GM18907 (cell line): ENCODE data around the gene BAIAP2.

Experiments used
- ATAC-seq: cut with Tn5 transposase; IDR thresholded peaks from one replicate; pipeline ENCODE4 v1.9.1; 2021; ENCODE audit warnings: mild to moderate bottlenecking, moderate library complexity; ENCODE audit not compliant: unreplicated experiment

BAIAP2 gene

DNA sequence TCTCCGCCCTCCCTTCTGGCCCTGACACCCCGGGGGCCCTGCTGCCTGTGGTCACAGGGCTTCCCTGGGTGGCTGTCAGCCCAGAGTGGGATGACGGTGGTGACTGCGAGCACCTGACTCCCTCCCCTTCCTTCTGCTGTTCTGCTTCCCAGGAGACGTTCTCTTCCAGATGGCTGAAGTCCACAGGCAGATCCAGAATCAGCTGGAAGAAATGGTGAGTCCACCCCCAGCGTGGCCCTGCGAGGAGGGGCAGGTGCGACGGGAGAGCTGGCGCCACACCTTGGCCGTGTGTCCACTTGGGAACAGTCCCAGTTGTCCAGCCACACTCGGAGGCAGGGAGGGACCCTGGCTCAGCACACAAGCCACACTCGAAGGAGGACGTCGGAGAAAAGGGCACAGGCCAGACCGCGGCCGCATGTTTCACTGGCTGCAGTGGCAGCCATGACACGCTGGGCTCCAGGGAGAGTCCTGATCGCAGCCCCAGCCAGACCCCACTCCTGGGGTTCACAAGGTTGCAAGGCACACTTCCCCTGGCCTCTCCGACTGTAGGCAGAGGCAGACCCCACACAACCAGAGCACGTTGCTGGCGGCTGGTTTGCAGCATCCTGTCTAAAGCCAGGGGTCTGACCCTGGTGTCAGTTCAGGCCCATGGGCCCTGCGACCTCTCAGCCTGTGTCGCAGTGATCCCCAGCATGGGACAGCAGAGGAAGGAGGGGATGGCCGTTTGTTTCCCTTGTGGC lies 49.9 kb downstream of the BAIAP2 start:
- no peak for ATAC-seq

DNA sequence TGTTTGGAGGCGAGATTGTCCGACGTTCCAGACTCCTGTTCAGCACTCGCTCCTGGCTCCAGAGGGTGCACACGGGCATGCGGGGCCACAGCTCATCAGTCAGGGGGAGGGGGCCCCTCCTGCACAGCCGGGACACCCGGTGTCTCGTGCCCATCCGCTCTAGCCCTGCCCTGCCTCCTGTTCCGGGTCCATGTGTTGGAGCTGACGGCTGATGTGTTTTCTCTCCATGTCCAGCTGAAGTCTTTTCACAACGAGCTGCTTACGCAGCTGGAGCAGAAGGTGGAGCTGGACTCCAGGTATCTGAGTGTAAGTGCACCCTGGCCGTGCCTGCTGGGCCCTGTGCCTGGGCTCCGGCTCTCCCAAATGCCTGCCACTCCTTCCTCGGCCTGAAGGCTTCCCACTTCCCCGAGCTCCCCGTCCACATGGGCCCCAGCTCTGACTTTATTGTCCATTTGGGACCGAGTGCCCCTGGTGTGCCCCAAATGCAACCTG lies 50.5 kb downstream of the BAIAP2 start:
- ATAC-seq = no peak

DNA sequence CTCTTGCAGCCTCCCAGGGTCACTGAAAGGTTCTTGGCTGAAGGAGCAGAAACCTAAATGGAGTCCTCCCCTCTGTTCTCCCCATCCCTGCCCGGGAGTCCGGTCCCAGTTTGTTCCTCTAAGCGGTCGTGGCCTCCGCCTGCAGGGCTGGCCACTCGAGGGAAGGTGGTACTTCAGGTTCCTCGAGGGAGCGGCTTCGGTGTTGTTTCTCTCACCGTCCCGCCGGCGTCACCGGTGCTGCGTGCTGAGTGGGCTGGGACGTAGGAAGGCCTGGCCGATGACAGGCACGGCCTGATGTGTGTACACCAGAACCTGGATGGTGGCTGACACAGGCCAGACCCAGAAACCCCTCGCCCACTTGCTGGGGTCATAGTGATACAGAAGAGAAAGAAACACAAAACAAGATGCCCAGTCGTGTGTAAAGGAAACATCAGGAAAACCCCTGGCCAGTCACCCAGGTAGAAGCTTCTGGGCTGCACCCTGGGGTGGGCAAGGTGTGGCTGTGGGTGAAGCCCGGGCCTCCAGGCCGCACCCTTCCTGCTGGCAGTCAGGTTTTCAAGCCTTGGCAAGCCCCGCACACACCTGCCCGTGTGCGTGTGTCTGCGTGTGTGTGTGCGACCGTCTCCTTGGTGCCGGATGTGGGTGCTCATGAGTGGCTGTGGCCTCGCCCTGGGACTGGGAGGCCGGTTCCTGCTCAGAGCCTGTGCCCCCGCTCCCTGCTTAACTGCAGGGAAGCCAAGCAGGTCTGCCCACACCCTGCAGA lies 52.0 kb downstream of the BAIAP2 start:
- no peak for ATAC-seq

DNA sequence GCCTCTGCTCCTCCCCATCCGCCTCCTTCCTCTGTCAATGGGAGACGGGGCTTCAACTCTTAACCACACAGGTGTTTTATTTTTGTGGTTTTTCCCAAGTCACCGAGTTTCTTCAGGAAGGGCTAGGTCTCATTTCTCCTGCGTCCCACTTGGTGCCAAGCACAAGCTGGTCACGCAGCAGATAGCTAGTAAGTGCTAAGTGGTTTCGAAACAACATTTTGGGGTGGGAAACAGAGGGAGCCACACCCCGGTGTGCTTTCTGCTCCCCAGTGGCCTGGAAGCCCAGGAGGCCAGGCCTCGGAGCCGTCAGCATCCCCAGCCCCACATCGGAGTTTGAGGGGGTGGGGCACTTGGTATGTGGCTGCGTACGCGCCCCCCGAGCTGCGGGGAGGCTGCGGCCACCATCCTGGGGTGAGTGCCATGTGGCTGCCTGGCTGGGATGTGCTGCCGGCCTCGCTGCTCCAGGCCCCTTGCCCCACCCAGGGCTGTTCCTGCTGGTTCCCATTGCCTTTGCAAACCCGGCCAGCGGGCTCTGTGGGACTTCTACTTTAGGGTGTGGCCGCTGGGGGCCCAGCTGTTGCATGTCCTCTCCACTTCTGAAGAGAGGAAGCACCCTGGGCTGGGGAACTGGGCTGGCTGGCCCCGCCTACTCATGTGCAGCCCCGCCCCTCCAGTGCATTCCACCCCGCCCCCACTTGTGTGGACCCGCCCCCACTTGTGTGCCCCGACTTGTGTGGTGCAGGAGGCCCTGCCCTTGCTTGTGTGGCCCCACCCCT lies 55.6 kb downstream of the BAIAP2 start:
- ATAC-seq = no peak

DNA sequence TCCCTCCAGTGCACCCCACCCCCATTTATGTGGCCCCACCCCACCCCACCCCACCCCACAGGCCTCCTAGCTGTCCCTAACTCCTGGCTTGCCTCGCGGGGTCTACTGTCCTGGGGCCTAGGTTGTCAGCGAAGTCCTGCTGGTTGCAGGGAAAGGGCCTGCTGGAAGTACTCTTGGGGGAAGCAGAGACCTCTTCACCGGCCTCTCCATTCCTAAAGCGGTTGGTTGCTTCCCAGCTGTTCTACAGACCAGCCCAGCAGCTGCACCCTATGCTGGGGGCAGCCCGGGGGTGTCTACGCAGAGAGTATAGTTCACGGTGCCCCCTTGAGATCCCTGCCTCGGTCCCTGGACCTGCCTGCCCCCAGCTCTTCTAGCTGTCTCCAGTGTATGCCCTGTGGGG lies 56.2 kb downstream of the BAIAP2 start:
- ATAC-seq = no peak

DNA sequence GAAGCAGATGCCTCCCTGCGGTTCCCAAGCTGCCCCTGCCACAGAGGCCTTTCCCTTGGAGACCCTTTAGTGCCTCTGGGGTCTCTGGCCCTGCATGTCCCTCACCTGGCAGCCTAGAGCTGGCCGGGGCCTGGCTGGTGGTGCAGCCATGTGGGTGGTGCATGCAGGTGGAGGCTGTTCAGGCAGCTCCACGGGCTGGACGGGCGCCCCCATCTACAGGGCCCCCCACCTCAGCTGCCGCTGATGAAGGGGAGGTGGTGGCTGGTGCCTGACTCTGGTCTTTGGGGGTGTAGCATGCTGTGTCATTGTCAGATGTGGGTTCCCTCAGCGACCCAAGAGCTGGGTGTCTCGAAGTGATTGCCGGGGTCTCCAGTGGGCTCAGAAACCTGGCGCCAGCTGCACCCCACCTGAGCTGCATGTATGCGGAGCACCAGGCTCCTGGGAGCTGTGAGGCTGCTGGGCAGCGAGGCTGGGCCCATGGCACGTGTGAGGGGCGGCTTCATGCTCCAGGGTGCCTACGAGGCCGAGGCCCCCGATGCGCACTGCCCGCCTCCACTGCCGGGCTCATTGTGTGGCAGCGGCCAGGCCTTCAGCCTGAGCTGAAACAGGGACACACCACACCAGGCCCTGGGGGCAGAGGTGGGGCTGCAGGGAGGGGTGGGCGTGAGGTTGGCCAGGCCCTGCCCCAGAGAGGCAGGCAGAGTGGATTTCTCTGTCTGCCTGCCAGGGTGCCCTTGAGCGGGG lies 57.0 kb downstream of the BAIAP2 start:
- no peak for ATAC-seq

DNA sequence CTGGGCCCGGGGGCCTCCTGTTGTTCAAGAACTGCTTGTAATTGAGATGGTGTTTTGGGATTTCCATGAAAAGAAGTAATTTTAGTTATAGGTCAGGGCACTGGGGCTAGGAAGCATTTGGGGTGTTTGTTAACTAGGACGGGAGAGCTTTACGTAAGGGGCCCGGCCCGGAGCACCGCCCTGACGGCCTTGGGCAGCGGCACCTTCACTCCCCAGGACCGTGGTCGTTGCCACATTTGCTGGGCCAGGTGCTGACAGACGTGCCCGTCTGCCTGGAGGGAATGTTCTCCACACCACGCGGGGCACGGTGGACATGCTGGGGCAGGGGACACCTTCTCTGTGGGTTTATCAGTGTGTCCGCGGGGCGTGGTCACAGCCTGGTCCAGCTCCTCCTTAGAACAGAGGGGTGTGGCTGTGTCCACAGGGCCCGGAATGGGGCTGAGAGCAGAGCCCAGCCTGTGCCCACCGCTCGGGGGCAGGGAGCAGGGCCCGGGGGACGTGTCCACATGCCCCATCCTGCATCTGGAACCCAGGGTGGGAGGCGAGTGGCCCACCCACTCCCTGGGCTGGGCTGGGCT lies 57.7 kb downstream of the BAIAP2 start:
- ATAC-seq = no peak

DNA sequence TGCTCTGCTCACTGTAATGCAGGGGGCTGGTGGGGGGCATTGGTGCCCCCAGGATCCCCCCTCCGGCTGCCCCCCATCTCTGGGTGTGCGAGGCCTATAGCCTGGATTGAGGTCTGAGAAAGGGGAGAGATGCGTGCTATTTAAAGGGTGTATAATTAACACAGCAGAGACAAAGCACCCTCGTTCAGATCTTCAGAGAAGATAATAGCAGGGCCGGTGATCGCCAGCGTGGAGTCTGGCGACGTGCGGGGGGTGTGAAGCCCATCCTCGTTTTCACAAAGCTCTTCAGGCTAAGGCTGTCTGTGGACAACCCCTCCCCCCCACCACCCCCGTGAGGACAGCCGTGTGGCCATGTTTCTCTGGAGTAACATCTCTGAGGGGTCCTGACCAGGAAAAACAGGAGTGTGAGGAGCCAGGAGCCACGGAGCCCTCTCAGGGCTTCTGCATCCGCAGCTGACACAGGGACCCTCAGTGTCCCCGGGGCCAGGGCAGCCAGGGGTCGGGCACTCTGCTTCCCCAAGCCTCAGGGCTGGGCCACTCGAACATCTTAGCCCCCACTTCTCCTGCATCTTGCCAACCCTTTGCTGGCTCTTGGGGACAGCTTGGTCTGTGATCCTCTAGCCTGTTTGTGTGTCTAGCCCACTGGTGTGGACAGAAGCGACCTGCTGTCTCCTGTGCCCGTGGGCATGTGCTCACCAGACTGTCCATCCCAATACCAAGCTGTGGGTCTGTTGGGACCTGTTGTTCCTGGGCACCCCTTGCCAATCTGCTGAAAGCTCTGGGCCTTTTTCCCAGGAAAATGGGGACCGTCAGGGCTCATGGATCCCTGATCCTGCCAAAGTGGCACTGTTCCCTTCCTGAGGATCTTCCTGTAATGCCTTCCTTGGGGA lies 58.9 kb downstream of the BAIAP2 start:
- no peak for ATAC-seq

DNA sequence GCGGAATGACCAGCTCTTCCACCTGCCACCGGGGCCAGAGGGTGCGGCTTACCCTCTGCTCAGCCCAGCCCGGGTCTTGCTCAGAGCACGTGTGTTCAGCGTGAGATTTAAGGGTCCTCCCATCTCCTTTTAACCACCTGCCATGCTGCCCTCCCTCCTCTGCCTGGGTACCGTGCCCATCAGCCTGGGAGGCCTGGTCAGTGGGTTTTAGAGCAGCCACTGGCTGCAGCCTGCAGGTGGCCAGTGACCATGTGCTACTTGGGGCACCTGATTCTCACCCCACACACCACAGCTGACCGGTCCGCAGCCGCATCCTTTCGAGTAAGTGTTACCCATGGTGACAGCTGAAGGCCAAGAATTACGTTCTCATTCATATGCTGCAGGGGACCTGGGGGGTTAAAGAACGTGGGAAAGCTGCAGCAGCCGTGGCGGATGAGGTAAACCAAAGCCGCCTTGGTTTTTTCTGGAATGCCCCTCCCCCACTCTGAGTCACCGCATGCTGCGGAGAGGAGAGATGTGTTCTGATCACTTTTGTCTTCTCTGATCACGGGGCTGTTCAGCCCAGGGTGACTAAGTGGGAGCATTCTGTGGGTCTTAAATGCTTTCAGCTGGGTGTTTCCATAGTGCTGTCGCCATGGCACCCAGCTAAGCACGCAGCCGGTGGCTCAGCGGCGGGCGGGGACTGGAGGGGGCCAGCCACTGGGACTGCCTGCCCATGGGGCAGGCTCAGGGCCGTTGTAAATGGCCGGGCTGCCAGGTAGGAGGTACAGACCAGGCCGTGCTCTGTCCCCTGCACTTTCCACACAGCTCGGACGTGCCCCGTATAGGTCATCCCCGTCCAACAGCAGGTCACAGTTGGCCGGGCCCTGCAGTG lies 59.8 kb downstream of the BAIAP2 start:
- ATAC-seq = no peak

DNA sequence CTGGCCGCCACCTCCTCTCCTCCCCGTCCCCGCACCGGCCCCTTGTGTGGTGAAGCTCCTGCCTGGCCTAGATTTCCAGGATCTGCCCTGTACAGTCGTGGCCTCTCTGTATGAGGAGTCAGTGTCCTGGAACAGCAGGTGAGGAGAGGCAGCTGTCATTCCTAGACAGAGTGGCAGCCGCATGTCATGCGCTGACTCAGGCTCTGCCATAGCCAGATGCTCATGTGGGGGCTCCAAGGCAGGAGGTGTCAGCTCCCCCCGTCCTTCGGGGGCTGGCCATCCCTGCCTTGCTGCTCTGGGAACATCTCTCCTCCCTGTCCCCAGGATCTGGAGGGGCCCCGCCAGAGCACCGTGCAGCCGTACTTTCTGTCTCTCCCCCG lies 60.4 kb downstream of the BAIAP2 start:
- no peak for ATAC-seq

DNA sequence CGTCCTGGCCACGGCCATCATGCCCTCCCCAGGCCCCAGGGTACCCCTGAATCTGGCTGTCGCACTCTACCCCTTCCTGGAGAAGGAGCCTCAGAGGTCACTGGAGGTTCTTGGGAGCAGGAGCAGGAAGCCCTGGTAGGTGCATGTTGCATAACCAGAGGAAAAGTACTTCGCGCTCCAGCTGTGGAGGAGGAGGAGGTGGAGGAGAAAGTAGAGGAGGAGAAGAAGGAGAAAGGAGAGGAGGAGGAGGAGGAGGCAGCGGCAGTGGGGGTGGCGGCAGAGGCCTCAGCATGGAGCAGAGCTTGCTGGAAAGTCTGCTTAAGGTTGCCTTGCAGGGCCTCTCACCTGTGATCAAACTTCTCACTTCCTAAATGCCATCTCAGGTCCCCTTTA lies 61.8 kb downstream of the BAIAP2 start:
- ATAC-seq = no peak

DNA sequence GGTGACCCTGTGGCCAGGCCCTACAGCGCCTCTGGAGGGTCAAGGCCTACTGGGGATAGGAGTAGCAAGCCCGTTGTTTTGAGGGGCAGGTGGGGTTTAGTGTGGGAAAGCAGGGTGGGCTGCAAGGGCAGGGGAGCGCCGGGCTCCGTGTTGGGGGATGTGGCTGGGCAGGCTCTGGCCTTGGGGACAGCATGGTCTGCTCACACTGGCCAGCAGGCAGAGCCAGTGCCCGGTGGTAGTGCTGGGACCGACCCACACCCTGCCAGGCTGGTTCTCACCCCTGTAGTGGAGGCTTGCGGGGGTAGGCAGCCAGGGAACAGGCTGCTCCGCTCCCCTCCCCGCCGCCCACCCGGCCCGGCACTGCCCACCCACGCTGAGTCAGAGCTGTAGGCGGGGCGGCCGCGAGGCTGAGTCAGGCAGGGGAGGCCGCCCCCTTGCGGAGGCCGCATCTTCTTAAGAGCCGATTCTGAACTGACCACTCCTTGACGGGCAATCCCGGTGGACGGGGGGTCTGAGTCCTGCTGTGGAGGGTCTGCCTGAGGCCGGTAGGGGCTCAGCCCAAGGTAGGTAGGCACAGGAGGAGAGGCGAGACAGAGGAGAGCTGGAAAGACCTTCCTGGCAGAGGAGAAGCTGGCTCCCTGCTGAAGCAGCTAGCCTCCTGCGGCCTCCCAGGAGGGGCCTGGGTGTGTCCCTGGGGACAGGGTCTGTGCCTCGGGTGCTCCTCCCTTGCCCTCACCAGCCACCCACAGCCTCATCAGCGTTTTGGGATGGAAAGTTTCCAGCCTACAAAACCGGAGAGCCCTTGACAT lies 62.4 kb downstream of the BAIAP2 start:
- ATAC-seq = no peak

DNA sequence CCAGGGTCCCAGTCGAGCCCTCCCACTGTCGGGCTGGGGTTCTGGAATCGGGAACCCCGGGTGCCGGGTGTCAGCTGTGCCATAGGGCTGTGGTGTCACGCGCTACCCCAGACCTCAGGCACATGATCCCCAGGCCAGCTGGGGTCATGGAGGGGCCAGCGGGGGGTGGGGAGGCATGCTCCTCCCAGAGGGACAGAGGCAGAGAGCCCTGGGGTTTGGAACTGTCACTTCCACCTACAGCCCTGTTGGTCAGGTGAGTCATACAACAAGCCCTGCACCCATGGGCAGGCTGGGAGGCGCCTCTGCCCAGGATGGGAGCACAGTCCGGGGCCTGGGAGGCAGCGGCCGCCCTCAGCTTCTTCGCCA lies 63.0 kb downstream of the BAIAP2 start:
- ATAC-seq = no peak

DNA sequence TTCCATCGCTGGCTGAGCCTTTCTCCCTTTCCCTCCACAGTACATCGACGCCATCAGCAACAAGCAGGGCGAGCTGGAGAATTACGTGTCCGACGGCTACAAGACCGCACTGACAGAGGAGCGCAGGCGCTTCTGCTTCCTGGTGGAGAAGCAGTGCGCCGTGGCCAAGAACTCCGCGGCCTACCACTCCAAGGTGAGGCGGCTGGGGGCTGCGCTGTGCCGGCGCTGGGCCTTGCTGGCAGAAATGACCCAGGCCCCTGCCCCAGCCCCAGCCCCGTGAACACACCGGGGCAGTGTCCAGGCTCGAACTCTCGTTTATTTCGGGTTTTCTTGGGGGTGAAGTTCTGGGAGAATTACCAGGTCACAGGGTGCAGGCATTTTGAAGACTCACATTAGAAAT lies 64.9 kb downstream of the BAIAP2 start:
- ATAC-seq = no peak

DNA sequence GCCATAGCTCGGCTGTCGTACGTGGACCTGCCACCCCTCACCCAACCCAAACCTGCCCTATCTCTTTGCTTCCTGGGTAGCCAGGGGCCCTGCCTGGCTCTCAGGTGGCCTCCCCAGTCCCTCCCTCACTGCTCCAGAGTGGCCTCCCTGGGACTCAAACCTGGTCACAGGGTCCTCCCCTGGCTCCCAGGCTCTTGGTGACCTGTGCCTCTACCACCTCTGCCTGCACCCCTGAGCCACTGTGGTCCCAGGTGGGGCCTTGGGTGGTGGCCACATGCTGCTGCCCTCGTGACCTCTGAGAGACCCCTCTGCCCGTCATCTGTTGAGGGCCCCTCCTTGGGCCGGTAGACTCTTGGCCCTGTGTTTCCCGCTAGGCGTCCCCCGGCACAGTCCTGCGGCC lies 65.7 kb downstream of the BAIAP2 start:
- ATAC-seq = no peak

DNA sequence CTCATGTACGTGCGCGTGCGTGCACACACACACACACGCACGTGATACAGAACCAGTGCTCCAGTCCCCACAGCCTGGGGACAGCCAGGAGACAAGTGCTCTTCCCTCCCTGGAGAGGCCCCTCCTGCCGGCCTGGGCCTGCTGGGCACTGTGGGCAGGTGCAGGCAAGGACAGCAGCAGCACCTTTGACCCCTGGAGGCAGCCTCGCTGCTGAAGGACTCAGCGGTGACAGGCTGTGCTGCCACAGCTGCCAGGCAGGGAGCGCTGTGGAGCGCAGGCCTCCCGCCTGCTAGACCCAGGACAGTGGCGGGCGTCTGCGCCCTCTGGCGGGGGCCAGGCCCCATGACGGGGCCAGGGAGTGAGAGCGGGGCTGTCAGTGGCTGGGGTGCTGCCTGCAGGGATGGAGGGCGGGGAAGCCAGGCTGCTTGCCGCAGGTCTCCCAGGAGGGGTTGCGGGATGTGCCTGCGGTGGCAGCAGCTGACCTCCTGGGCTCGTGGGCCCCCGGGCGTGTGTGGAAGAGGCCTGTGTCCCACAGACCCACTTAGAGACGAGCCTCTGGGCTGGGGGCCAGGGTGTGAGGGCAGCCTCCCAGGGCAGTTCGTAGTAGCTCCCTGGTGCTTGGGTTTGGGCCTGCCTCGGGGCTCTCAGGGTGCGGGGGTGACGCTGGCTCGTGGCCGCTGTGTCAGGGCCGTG lies 66.8 kb downstream of the BAIAP2 start:
- ATAC-seq = peak; percentile 72

DNA sequence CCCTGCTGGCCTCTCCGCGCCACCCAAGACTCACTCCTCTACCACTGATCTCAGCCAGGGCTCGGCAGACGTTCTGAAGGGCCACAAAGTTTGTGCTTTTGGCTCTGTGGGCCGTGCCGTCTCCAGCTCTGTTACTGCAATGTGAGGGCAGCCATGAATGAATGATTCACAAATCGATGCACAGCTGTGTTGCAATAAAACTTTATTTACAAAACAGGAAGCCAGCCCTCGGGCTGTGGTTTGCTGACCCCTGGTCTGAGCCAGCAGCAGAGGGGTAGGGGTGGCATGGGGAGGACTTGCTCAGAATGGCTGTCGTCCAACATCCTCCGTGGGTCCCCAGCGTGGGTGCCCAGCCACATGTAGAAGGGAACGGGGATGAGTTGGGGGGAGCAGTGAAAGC lies 67.4 kb downstream of the BAIAP2 start:
- no peak for ATAC-seq
